ENCODE measurements around the gene ALDH2.
A peak's percentile ranks its signal among the peaks of the same experiment; 100 is the strongest.
"Not testable (repeated sequence)": the region's sequence is repeated elsewhere in the genome, so short reads cannot be mapped to it uniquely, and the experiment has no call there.

Gene ALDH2

DNA sequence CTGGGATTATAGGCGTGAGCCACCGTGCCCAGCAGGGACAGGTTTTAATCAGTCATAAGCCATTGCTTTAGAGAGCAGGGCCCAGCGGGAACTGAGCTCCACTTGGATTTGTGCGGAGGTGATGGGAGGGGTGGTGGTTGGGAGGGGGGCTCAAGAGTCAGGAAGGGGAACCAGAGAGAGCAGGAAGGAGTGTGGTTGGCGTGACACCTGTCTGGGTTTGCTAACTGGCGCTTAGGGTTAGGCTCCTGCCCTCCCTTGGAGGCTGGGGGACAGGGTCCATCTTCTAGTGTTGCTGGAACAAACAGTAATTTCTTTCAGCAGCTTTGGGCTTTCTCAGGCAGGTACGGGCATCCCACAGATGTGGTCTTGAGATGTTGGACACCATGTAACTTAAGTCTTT lies 7.5 kb upstream of the ALDH2 start:
- no peak for DNase-seq (ENCODE audit: low spot score)

DNA sequence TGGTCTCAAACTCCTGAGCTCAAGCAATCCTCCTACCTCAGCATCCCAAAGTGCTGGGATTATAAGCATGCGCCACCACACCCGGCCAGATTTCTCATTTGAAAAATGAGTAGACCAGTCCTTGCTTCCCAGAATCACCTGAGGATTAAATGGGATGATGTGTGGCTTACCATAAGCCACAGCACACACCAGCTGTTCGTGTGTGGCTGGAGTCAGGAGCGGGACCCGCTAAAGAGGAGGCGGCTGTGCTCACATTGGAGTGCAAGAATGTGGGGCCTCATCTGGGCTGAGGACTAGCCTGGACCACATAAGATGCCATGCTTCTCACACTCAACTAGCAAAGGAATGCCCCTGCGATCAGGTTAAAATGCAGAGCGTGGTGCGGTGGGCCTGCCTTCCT lies 6.7 kb upstream of the ALDH2 start:
- DNase-seq (ENCODE audit: low spot score) = no peak

DNA sequence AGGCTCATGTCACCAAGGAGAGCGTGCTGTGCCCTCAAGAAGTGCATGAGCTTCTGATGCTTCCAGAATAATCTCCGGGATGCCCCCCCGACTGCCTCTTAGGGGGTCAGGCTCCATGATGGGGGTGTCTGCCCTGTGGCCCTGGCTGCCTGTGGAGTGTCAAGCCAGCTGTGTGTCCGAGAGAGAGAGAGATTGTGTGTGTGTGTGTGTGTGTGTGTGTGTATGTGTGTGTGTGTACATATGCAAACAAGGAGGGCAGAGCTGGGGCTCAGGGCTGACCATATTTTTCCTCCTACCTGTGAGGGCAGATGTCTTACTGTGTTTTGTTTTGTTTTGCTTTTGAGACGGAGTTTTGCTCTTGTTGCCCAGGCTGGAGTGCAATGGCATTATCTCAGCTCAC lies 5.6 kb upstream of the ALDH2 start:
- no peak for DNase-seq (ENCODE audit: low spot score)

DNA sequence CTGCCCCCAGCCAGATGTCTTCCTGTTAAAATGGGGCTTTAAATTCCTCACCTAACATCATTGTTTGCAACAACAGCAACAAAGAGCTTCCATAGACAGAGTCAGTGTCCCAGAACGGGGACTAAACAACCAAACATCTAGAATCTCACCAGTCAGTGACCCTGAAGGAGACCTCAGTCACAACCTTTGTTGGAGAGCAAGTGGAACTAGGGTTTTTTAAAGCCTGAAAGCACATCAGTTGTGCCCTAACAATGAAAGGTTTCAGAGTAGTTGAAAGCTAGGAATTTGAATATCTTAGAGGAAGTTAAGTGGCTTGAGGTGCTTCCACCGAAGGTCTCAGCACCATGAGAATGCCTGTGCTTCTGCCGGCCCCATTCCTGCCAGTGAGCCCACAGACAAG lies 5.0 kb upstream of the ALDH2 start:
- DNase-seq (ENCODE audit: low spot score) = no peak

DNA sequence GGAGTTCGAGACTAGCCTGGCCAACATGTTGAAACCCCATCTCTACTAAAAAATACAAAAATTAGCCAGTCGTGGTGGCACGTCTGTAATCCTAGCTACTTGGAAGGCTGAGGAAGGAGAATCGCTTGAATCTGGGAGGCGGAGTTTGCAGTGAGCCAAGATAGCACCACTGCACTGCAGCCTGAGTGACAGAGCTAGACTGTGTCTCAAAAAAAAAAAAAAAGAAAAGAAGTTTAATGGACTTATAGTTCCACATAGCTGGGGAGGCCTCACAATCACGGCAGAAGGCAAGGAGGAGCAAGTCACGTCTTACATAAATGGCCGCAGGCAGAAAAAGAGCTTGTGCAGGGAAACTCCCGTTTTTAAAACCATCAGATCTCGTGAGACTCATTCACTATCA lies 3.2 kb upstream of the ALDH2 start:
- DNase-seq (ENCODE audit: low spot score) = not testable (repeated sequence)

DNA sequence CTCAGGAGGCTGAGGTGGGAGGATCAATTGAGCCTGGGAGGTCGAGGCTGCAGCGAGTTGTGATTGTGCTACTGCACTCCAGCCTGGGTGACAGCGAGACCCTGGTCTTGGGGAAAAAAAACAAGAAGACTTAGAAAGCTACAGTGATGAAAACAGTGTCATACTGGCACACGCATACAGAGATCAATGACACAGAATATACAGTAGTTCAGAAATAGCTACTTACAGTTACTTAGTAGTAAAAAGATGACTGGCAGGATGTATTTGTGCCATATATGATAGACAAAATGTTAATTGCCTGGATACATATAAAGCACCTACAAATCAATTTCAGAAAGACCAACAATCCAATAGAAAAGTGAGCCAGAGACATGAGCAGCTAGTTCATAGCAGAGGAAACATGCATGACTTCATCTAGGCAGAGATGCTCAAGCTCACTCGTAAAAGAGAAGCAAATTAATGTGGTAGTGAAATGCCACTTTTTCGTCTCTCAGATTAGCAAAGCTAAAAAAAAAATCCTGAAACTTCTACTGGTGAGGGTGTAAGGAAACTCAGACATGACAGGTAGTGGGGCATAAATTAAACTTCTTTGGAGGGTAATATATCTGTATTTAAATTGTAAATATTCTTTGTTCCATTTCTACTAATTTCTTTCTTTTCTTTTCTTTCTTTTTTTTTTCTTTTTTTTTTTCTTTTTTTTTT lies 2.5 kb upstream of the ALDH2 start:
- no peak for DNase-seq (ENCODE audit: low spot score)

DNA sequence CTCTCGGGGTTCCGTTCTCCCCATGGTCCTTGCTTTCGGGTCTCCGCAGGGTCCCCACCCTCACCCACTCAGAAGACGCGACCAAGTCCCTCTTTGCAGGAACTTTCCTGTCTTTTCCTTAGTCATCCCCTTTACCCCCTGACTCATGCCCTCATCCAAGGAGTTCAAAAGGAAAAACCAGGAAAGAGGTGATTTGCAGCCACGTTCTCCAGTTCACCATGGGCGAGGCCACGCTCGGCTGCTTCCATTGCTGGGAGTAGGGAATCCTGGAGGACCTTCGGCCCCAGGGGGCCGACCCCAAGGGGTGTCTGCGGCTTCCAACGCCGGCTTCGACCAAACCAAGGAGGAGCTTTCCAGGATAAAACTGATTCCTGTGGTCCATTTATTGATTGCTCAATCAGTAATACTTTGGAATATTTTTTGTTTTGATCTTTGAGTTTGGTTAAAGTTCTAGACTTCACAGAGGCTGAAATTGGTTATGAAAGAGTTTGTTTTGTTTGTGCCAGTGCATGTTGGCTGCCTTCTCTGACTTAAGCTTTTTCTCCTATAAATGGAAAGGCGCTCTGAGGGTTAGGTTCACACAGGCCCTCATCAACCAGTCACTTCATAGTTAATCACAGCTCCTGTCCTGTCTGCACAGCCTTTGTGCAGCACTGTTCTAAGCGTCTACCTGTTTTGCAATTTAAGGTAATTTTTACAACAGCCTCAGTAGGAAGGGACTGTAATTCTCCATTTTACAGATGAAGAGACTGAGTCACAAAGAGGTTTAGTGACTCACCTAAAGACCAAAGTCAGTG lies 827 bp downstream of the ALDH2 start:
- peak; percentile 71 for DNase-seq (ENCODE audit: low spot score)

DNA sequence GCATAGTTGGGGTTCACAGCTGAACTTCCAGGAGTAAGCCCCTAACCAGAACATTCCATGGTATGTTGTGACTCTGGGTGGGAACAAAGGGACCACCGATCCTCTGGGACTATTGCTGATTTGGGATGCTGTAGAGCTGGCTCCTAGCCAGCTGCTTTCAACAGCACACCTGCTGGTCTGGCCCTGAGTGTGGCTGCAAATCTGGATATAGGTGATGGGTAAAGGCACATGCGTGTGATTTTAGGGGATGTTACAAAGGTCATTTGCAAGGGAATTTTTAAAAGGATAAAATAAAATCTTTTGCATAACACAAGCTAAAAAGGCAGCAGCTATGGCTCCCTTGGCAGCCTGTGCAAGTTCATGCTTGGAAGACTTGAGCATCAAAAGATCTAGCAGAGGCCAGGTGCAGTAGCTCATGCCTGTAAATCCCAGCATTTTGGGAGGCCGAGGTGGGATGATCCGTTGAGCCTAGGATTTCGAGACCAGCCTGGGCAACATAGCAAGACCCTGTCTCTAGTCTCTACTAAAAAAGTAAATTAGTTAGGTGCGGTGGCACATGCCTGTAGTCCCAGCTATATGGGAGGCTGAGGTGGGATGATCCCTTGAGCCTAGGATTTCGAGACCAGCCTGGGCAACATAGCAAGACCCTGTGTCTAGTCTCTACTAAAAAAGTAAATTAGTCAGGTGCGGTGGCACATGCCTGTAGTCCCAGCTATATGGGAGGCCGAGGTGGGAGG lies 1.6 kb downstream of the ALDH2 start:
- no peak for DNase-seq (ENCODE audit: low spot score)

DNA sequence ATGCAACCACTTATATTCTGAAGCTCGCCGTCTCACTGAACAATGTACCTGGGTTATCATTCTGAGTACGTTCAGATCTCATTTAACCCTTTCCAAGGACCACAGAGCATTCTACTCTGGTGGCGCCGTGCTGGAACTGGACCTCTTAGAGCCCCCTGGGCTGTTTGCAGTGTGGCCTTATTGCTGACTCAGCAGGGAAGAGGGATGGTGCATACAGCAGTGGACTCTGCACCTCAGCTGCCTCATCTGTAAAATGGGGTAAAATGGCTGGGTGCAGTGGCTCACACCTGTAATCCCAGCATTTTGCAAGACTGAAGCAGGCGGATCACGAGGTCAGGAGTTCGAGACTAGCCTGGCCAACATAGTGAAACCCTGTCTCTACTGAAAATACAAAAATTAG lies 2.9 kb downstream of the ALDH2 start:
- DNase-seq (ENCODE audit: low spot score) = no peak

DNA sequence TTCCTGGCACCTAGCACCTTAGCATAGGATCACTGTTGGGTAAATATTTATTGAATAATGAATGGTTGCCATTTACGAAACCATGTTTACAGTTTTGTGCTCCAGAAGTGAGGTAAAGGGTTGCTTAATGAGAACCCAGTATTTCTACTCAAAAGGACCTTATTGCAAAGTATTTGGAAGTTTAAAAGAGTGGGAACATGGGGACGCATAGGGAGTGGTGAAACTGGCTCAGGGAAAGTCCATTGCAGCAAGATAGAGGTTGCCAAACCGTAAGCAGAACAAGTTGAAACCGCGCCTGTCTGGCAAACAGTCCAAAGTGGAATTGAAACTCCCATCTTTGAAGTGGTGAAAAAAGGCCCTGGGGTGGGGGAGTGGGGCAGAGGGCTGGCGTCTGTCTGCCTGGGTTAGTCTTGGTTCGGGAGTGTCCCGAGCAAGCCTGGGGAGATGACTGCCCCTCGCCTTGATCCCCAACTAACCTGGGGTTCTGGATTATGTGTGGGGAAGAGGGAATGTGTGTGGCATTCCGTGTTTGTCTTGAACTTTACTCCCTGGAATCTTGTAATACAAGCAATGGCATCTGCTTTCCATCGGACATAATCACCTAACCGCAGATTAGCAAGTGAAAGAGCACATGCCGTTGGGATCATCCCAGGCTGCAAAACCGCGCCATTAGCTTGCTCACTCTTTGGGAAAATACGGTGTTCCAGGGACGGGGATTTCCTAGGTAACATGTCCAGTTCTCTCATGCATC lies 7.2 kb downstream of the ALDH2 start:
- peak; percentile 81 for DNase-seq (ENCODE audit: low spot score)

DNA sequence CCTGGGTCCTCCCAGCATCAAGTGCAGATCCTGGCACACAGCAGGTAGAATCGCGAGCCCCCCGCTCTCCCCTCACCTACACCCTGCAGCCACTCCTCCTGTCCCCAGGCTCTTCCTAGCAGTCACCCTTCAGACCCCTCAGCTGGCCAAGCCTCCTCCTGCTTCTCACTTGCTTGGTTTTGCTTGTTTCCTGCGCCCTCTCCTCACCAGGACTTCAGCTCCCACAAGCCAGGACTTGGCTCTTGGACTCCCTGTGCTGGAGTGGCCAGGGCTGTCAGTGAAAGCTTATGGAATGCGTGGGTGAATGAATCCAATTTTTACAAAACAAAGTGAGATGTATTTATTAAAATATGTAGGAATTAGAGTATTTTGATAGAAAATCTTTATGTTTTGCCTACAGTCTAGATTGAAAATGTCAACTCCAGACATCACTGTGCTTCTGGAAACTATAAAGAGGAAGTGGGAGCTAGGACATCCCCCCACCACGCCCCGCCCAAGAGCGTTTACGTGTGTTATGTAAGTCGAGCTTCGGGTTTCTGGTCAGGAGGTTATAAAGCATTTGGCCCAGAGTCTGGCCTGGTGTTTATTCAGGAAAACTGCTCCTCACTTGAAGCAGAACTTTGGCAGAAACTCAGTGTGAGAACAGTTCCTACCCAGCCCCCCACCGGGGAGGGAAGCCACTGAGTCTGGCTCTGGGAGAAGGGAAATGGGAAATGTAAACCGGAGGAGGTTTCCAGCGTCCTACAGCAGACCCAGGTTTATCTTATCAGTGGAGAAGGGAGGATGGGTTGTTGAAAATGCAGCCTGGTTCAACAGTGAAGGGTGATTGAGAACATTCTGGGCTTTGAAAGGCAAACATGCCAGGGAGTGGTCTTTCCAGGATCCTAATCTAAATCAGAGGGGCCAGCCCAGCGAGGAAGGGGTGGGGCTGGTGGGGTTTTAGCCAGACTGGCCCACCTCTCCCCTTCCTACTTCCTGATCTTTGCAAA lies 8.8 kb downstream of the ALDH2 start:
- peak; percentile 42 for DNase-seq (ENCODE audit: low spot score)

DNA sequence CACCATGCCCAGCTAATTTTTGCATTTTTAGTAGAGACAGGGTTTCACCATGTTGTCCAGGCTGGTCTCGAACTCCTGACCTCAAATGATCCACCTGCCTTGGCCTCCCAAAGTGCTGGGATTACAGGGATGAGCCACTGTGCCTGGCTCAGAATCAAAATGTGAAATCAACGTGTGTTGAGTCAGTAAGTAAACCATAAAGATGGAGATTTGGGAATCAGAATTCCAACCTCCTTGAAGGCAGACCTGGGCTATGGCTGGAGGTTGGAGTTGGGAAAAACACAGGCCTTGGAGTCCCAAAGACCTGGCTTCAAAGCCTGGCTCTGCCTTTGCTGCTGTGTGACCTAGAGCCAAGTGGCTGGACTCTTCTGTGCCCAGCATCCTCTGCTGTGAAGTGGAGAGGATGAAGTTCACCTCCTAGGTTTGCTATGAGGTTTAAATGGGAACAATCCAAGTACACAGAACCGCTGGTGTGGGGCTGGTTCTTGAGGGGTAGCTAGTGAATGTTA lies 10.2 kb downstream of the ALDH2 start:
- no peak for DNase-seq (ENCODE audit: low spot score)

DNA sequence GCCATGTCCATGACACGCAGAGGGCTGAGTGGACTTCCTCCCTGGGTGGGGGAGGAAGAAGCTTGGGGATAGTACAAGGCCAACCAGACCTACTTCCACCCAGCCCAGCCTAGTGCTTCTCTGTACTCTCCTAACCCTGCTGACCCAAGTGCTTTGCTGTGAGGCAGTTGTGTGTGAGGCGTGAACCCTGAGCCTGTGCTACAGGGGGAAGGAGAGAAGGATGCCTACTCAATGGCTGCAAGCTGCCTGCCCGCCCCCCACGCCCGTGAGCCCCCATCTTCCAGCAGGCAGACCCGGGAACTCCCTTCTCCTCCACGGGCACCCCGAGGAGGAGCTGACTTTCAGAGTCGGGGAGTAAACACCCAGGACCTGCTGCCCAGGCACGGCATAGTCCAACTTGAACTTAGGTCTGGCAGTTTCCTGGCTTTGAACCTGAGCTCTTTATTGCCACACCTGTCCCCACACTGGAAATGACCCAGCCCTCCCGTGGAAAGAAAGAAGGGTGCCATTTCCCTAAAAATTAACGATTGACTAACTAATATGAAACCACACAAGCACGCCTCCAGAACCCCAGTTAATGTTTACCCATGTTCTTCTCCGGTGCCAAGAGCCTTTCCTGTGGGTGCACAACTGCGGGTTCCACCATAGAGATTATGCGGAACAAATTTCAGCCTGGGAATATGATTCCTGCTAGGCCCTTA lies 10.8 kb downstream of the ALDH2 start:
- DNase-seq (ENCODE audit: low spot score) = peak; percentile 76

DNA sequence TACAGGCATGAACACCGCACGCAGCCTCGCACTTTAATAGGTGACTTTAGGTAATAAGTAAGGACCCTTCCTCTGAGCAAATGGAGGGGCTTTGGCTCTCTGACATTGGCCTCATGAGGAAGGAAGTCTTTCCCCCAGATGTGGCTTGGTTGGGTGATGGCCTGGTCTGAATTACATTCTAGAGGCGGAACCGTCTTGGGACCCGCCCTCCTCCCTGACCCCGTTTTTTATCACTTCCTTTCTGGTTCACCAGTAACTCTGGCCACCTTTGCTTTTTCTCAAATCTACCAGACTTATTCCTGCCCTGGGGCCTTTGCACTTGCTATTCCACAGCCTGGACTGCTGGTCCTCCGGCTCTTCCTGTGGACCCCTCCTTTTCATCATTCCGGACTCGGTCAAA lies 13.4 kb downstream of the ALDH2 start:
- DNase-seq (ENCODE audit: low spot score) = no peak

DNA sequence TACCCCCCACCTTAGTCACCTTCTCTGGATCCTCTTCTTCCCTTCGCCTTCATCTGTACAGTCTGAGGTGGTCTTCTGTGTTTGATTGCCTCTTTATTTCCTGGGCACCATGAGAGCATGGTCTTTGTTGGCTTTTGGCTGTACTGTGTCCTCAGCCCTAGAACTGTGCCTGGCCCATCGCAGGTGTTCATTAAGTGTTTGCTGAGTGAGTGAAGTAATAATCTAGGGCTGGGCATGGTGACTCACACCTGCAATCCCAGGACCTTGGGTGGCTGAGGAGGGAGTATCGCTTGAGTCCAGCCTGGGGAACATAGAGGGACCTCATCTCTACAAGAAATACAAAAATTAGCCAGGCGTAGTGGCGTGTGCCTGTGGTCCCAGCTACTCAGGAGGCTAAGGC lies 13.9 kb downstream of the ALDH2 start:
- peak; percentile 64 for DNase-seq (ENCODE audit: low spot score)

DNA sequence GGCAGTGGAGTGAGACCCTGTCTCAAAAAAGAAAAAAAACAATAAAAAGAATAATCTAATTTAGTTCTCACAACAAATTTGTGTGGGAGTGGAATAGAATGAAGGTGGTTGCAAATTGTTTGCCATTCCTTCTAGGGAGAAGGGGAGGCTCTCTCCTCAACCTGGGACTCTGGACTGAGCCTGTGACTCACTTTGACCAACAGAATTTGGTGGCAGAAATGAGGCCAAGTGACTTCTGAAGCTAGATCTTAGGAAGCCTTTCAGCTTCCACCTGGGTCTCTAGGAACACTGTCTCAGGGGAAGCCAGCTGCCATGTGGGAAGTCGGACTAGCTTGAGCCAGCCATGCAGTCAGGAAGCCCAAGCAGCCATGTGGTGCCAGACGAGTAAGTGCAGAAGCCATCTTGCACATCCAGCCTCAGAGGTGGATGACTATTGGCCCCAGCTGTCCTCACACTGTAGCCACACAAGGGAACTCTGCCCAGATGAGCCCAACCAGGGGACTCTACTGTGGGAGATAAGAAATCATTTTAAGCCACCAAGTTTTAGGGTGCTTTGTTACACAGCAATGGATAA lies 14.4 kb downstream of the ALDH2 start:
- no peak for DNase-seq (ENCODE audit: low spot score)

DNA sequence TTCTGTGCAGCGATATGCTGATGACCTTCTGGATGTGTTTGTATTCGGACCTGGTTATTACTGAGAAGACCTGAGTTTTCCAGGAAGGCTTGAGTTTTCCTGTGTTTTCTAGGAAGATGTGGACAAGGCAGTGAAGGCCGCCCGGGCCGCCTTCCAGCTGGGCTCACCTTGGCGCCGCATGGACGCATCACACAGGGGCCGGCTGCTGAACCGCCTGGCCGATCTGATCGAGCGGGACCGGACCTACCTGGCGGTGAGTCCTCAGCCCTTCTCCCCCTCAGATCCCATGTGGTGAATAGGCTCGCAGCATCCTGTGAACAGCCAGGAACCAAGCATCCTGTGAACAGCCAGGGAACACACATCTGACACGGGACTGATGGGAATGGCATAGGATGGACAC lies 16.3 kb downstream of the ALDH2 start:
- no peak for DNase-seq (ENCODE audit: low spot score)

DNA sequence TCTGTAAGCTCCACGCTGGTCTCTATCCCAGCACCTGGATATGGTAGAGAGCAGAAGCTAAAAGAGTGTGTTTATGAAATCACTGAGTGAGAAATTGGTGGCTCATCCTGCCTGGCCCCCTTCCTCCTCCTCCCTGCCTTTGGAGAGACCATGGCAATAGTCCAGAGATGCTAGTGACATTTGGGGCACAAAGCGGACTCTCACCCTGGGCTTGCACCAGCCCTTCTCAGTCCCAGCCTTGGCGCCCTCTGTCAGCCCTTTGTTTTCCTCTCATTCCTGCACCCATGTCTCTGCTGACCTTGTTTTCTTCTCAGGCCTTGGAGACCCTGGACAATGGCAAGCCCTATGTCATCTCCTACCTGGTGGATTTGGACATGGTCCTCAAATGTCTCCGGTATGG lies 18.2 kb downstream of the ALDH2 start:
- no peak for DNase-seq (ENCODE audit: low spot score)

DNA sequence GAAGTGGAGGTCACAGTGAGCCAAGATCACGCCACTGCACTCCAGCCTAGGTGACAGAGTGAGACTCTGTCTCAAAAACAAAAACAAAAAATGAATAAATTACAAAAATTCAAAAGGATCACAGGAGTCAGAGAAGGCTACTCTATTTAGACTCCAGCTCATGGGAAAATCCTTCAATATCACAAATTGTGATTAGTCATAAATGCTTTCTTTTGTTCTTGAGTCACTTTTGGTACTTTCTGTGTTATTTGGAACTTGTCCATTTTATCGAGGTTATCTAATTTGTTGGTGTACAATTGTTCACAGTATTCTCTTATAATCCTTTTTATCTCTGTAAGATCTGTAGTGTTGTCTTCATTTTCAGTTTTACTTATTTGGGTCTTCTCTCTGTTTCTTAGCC lies 18.9 kb downstream of the ALDH2 start:
- no peak for DNase-seq (ENCODE audit: low spot score)

DNA sequence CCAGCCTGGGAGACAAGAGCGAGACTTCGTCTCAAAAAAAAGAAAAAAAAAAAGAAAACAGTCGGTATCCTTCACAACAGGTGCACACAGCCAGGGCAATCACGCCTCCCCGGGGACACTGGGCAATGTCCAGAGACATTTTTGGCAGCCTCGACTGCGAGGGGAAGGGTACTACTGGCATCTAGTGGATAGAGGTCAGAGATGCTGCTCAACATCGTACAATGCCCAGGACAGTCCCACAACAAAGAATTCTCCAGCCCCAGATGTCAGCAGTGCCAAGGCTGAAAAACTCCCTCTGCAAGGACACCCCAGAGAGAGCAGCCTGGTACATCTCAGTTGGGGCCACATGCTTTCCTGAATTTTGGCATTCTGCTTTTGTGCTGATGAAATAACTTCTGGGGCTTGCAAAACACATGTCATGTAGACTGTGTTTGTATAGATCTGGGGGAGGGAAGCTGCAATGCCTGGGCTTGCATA lies 21.5 kb downstream of the ALDH2 start:
- no peak for DNase-seq (ENCODE audit: low spot score)
